GM19043 (cell line): ENCODE measurements around the gene ZNF808.
"Not testable (repeated sequence)": the region's sequence is repeated elsewhere in the genome, so short reads cannot be mapped to it uniquely, and the experiment has no call there.

Source experiments
- ATAC-seq: cut with Tn5 transposase; IDR thresholded peaks from one replicate; pipeline ENCODE4 v1.9.1; 2021; ENCODE audit warnings: low read depth; ENCODE audit not compliant: unreplicated experiment

The ZNF808 gene

GRCh38 chr19:52590728-52591127 is 63.3 kb downstream of the ZNF808 start:
- ATAC-seq = no peak

- no peak for ATAC-seq
These were observed 64.8 kb downstream of the ZNF808 start for GRCh38 chr19:52592301-52592700.

- not testable (repeated sequence) for ATAC-seq
These were observed 66.0 kb downstream of the ZNF808 start for GRCh38 chr19:52593441-52593840.

GRCh38 chr19:52599241-52599640 is 71.8 kb downstream of the ZNF808 start:
- no peak for ATAC-seq

GRCh38 chr19:52600639-52601024 is 73.2 kb downstream of the ZNF808 start:
- no peak for ATAC-seq

- ATAC-seq = no peak
These were observed 73.8 kb downstream of the ZNF808 start for GRCh38 chr19:52601025-52601973.

- ATAC-seq = not testable (repeated sequence)
These were observed 74.5 kb downstream of the ZNF808 start for GRCh38 chr19:52601974-52602366.

- ATAC-seq = no peak
These were observed 75.5 kb downstream of the ZNF808 start for GRCh38 chr19:52602941-52603340.

GRCh38 chr19:52603558-52604207 is 76.2 kb downstream of the ZNF808 start:
- ATAC-seq = no peak
